Activated CD8-positive, alpha-beta T cell treated with anti-CD3 and anti-CD28 coated beads for 36 hours (primary cell): ENCODE measurements around the gene FEM1B. TPM values are rescaled to one million over a fixed set of nuclear protein-coding genes. Genes with fewer than 3 reads are reported as not detected.

ENCODE experiments used
- ATAC-seq: fragments of 200-7000 bp; cut with Tn5 transposase; one replicate; pipeline ENCODE4 v1.10.0; 2021; ENCODE audit warnings: mild to moderate bottlenecking, moderate library complexity
- CTCF ChIA-PET: fragments of 350-600 bp; sonication (Branson Sonifier 250); formaldehyde crosslinking; loops from one replicate; lab custom pipeline; 2021; ENCODE audit warnings: antibody characterized with exemption; lab: Charles Lee
- POLR2A ChIA-PET: fragments of 350-600 bp; sonication (Branson Sonifier 250); formaldehyde crosslinking; loops from one replicate; lab custom pipeline; 2021; ENCODE audit warnings: antibody characterized with exemption; lab: Charles Lee
- DNase-seq: peaks from one replicate; pipeline ENCODE4 v3.0.0-alpha.2; 2020
- H3K27ac Mint-ChIP-seq: one replicate; pipeline ENCODE4 v1.8.0; 2021; ENCODE audit warnings: mild to moderate bottlenecking, mixed read lengths
- H3K27me3 Mint-ChIP-seq: one replicate; pipeline ENCODE4 v1.8.0; 2021; ENCODE audit warnings: mixed read lengths
- H3K36me3 Mint-ChIP-seq: one replicate; pipeline ENCODE4 v1.8.0; 2021; ENCODE audit warnings: low read depth, mixed read lengths
- H3K4me1 Mint-ChIP-seq: one replicate; pipeline ENCODE4 v1.8.0; 2021; ENCODE audit warnings: low read depth, mixed read lengths
- H3K4me3 Mint-ChIP-seq: one replicate; pipeline ENCODE4 v1.8.0; 2021; ENCODE audit warnings: mild to moderate bottlenecking, moderate library complexity, mixed read lengths
- H3K9me3 Mint-ChIP-seq: one replicate; pipeline ENCODE4 v1.8.0; 2021; ENCODE audit warnings: mixed read lengths
- intact Hi-C: fragments of 100-400 bp; cut with micrococcal nuclease; formaldehyde crosslinking; loops from one replicate; pipeline ENCODE4 v1.10.0; 2022
- total RNA-seq, 2 experiments: library from RNA; stranded (reverse); gene quantifications; one replicate each; pipeline ENCODE4 v1.2.3, GENCODE V29; 2021
- TF ChIP-seq, protein P1 (sequence below): fragments of 200-600 bp; IDR thresholded peaks from one replicate; pipeline ENCODE4 v1.8.0; 2022; ENCODE audit warnings: antibody characterized with exemption, mild to moderate bottlenecking

FEM1B gene
- total RNA-seq, 2 experiments from 2014 or later, result 37.1 to 44.4 TPM

DNA sequence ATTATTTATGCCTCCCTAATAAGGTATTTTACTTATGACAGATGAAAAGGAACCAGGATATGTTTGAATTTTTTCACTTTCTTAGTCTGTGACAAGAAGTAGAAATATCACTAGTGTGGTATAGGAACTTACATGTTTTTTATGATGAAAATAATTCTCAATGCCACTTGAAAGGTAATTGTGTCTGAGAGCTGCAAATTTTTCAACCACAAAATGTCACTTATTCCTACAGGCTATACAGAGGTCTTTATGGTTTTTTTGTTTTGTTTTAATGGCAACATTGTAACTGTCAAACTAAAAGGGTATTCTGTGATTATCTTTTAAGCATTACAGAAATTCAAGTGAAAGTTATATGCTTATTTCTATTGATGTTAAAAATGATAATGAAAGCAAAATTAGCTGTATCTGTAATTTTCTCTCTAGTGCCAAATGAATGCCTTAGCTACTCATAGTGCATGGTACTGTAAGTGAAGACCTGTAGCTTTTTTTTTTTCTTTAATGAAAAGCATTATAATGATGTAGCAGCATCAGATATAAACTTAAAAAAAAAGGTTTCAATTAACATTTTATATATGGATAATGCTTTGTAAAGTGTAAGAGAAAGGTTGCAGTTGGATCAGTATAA is 14.7 kb downstream of the FEM1B start:
- ChIA-PET POLR2A (interaction anchor here (0.6 to 1.3 kb wide), 3 partner anchors 14 to 62 kb away, joined by 3 to 4 read pairs (median 3); partner anchors contain the start of gene FEM1B), CTCF (interaction anchor here (1.1 to 4.2 kb wide), 4 partner anchors 11 to 39 kb away, joined by 3 to 25 read pairs (median 9); partner anchors contain the start of gene FEM1B)
- H3K36me3 Mint-ChIP-seq, result peaks cover 28% of the 10 kb centered on the region
- no peaks in the 10 kb centered on the region for H3K27me3 Mint-ChIP-seq
- peaks cover 62% of the 10 kb centered on the region for H3K4me1 Mint-ChIP-seq
- no peak for DNase-seq
- intact Hi-C loops, result loop anchor here (5.0 kb wide), 1 partner anchor 40 kb away; no protein-coding TSS in a partner anchor
- TF ChIP-seq, protein P1, sequence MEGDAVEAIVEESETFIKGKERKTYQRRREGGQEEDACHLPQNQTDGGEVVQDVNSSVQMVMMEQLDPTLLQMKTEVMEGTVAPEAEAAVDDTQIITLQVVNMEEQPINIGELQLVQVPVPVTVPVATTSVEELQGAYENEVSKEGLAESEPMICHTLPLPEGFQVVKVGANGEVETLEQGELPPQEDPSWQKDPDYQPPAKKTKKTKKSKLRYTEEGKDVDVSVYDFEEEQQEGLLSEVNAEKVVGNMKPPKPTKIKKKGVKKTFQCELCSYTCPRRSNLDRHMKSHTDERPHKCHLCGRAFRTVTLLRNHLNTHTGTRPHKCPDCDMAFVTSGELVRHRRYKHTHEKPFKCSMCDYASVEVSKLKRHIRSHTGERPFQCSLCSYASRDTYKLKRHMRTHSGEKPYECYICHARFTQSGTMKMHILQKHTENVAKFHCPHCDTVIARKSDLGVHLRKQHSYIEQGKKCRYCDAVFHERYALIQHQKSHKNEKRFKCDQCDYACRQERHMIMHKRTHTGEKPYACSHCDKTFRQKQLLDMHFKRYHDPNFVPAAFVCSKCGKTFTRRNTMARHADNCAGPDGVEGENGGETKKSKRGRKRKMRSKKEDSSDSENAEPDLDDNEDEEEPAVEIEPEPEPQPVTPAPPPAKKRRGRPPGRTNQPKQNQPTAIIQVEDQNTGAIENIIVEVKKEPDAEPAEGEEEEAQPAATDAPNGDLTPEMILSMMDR, result no peak
- H3K4me3 Mint-ChIP-seq, result no peak overlapping the region
- ATAC-seq, result peak; percentile 56
- H3K27ac Mint-ChIP-seq, result peak overlapping the region; percentile 67
- no peaks in the 10 kb centered on the region for H3K9me3 Mint-ChIP-seq

DNA sequence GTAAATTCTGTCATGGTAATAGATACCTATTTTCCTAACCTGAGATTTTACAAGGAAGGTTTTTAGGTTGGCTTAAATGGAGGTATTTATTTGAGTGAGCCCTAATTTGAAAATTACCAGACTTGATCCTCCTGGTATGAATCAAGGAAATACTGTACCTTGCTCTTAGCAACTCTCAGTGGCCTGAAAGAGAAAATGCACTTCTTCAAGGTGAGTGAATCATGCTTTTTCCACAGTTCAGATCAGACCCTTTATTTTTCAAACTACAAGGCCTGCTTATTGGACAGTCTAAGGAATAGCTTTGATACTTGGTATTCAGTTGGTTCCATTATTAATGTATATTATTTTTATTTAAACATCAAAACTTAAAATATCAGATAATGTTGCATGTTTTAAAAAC is 15.4 kb downstream of the FEM1B start:
- H3K27me3 Mint-ChIP-seq, result no peaks in the 10 kb centered on the region
- H3K4me1 Mint-ChIP-seq, result peaks cover 60% of the 10 kb centered on the region
- H3K27ac Mint-ChIP-seq, result peak overlapping the region; percentile 67
- CTCF ChIA-PET, result interaction anchor here (1.7 to 4.2 kb wide), 2 partner anchors 14 to 15 kb away, joined by 5 to 25 read pairs; partner anchors contain the start of gene FEM1B
- TF ChIP-seq, protein P1, result no peak
- H3K4me3 Mint-ChIP-seq, result no peak overlapping the region
- intact Hi-C loops, result loop anchor here (5.0 kb wide), 1 partner anchor 41 kb away; no protein-coding TSS in a partner anchor
- POLR2A ChIA-PET, result interaction anchor here (0.6 to 1.3 kb wide), 2 partner anchors 15 to 40 kb away, joined by 3 to 4 read pairs; partner anchors contain the start of gene FEM1B
- H3K36me3 Mint-ChIP-seq, result peaks cover 29% of the 10 kb centered on the region
- H3K9me3 Mint-ChIP-seq, result no peaks in the 10 kb centered on the region
- DNase-seq, result no peak
- peak; percentile 79 for ATAC-seq

DNA sequence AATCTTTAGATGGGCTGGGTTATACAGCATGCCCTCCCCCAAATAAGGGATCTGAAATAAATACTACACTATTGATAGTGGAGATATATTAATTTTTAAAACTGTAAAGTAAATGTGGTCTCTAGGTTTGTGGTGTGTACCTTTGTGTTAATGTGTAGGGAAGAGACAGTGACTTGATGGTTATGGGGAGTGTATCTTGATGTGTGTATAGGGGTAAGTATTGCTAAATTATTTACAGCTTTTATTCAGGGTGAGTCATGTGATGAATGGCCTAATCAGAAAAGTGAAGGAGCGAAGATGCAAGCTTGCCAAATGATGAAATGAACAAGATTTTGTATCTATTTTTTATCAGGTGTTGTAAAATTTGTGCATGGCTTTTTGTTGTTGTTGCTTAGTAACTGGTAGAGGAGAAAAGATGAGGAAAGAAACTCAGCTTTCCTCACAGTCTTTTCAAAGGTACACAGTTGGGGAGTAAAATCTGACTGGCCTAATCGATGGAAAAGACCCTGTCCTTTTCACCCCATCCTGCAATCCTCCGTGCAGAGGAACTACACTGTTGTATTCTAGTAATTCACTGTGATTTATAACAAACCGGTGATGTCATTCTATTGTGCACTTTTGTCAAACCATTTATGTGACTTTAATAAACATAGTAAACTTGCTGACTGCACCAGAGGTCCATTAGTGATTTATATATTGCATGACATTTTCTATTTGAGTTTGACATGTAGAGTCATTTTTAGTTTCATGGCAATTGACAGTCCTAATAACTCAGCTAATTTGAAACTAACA is 17.7 kb downstream of the FEM1B start:
- DNase-seq, result no peak
- TF ChIP-seq, protein P1, result no peak
- ChIA-PET POLR2A (interaction anchor here (1.1 kb wide), 1 partner anchor 36 kb away, joined by 3 read pairs; no protein-coding TSS in a partner anchor), CTCF (interaction anchor here (1.2 to 5.3 kb wide), 6 partner anchors 9 to 379 kb away, joined by 3 to 42 read pairs (median 3); no protein-coding TSS in a partner anchor)
- H3K36me3 Mint-ChIP-seq, result peaks cover 16% of the 10 kb centered on the region
- intact Hi-C loops, result no loop called here
- H3K9me3 Mint-ChIP-seq, result no peaks in the 10 kb centered on the region
- H3K27me3 Mint-ChIP-seq, result no peaks in the 10 kb centered on the region
- H3K4me3 Mint-ChIP-seq, result no peak overlapping the region
- no peak for ATAC-seq
- H3K4me1 Mint-ChIP-seq, result peaks cover 59% of the 10 kb centered on the region
- no peak overlapping the region for H3K27ac Mint-ChIP-seq

DNA sequence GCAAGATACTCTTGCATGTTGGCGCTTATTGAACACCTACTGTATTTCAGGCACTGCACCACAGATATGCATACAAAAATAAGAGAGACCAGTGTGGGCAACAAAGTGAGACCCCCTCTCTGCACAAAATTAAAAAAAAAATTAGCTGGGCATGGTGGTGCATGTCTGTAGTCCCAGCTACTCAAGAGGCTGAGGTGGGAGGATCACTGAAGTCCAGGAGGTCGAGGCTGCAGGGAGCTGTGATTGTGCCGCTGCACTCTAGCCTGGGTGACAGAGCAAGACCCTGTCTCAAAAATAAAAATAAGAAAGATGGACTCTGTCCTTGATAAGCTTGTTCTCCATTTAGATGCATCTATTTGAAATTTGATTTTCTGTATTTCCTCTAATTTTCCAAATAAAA is 20.8 kb downstream of the FEM1B start:
- POLR2A ChIA-PET, result interaction anchor here (0.6 to 1.9 kb wide), 5 partner anchors 16 to 70 kb away, joined by 3 to 10 read pairs (median 3); partner anchors contain the start of gene FEM1B
- Mint-ChIP-seq H3K27me3 (no peaks in the 10 kb centered on the region), H3K4me3 (peak overlapping the region; percentile 71), H3K4me1 (peaks cover 37% of the 10 kb centered on the region), H3K27ac (peak overlapping the region; percentile 91), H3K9me3 (no peaks in the 10 kb centered on the region), H3K36me3 (peaks cover 7% of the 10 kb centered on the region)
- intact Hi-C loops, result no loop called here
- CTCF ChIA-PET, result interaction anchor here (0.9 to 5.3 kb wide), 6 partner anchors 8 to 86 kb away, joined by 3 to 42 read pairs (median 4); partner anchors contain the start of gene FEM1B
- TF ChIP-seq, protein P1, result no peak
- ATAC-seq, result no peak
- no peak for DNase-seq
